Gastroesophageal sphincter (tissue), 3 donors: ENCODE results near the gene TNS3.

Source experiments
- CTCF ChIP-seq, 4 experiments: fragments of 200-600 bp in 2 of 4; fragments of 450-650 bp in 2 of 4; sonication (generic) in 1 of 4; IDR thresholded peaks; one replicate each; pipeline ENCODE4 v1.5.1; 2017 to 2019; ENCODE audit warnings: antibody characterized with exemption in 4 of 4, mild to moderate bottlenecking in 2 of 4, moderate library complexity in 2 of 4
- EP300 ChIP-seq: sonication (generic); formaldehyde crosslinking; IDR thresholded peaks from one replicate; pipeline ENCODE4 v1.6.1; 2017; ENCODE audit warnings: antibody characterized with exemption, mild to moderate bottlenecking
- POLR2A ChIP-seq, 2 donors: fragments of 450-650 bp; IDR thresholded peaks; one replicate each; pipeline ENCODE4 v1.6.1; 2017; ENCODE audit warnings: antibody characterized with exemption in 2 of 2, mild to moderate bottlenecking in 2 of 2, moderate library complexity in 1 of 2

- TF ChIP-seq EP300 (no peak), CTCF (IDR thresholded peaks at IDR 0.05) (no peak), POLR2A (IDR thresholded peaks at IDR 0.05) (no peak)
Measured at GRCh38 chr7:47300472-47301104, 281.3 kb downstream of the TNS3 start.
